NCI-H774 (cell line): Measurements from ENCODE around the gene SLC29A4.
A peak's percentile ranks its signal among the peaks of the same experiment; 100 is the strongest.
"Not testable (repeated sequence)": the region's sequence is repeated elsewhere in the genome, so short reads cannot be mapped to it uniquely, and the experiment has no call there.

Source experiments
- DNase-seq: peaks from one replicate; lab custom pipeline; 2025; lab: John Stamatoyannopoulos, UW

SLC29A4 gene, protein sequence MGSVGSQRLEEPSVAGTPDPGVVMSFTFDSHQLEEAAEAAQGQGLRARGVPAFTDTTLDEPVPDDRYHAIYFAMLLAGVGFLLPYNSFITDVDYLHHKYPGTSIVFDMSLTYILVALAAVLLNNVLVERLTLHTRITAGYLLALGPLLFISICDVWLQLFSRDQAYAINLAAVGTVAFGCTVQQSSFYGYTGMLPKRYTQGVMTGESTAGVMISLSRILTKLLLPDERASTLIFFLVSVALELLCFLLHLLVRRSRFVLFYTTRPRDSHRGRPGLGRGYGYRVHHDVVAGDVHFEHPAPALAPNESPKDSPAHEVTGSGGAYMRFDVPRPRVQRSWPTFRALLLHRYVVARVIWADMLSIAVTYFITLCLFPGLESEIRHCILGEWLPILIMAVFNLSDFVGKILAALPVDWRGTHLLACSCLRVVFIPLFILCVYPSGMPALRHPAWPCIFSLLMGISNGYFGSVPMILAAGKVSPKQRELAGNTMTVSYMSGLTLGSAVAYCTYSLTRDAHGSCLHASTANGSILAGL

DNA sequence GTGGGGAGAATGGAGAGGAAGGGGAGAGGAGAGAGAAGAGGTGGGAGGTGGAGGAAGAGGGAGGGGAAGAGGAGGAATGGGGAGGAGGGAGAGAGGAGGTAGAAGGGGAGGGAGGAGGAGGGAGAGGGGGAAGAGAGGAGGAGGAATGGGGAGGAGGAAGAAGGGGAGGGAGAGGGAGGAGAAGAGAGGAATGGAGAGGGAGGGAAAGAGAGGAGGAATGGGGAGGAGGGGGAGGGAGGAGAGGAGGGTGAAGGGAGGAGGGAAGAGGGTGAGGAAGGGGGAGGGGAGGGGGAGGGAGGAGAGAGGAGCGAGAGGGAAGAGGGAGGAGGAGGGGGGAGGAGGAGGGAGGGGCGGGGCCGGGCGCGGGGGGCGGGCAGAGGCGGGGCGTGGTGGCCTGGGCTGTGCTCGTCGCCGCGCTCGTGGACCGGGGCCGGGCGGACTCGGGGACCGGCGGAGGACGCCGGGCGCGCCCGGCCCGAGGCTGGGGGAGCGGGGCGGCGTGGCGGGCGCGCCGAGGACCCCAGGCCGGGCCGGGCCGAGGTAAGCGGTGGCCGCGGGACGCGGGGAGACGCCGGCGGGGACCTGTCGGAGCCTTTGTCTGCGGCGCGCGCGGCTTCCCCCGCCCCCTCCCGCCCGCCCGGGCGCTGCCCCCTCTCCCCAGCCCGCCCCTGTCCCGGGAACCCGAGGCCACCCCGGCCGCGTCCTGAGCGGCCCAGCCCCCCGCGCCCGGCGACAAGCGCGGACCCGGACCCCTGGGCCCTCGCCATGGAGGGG lies at the start of gene SLC29A4:
TSS of gene SLC29A4 (plus strand) at position 401 of the 774 bp plus-strand sequence. CDS start 4,874 bp downstream, outside the sequence.
- DNase-seq, result peak; percentile 22

DNA sequence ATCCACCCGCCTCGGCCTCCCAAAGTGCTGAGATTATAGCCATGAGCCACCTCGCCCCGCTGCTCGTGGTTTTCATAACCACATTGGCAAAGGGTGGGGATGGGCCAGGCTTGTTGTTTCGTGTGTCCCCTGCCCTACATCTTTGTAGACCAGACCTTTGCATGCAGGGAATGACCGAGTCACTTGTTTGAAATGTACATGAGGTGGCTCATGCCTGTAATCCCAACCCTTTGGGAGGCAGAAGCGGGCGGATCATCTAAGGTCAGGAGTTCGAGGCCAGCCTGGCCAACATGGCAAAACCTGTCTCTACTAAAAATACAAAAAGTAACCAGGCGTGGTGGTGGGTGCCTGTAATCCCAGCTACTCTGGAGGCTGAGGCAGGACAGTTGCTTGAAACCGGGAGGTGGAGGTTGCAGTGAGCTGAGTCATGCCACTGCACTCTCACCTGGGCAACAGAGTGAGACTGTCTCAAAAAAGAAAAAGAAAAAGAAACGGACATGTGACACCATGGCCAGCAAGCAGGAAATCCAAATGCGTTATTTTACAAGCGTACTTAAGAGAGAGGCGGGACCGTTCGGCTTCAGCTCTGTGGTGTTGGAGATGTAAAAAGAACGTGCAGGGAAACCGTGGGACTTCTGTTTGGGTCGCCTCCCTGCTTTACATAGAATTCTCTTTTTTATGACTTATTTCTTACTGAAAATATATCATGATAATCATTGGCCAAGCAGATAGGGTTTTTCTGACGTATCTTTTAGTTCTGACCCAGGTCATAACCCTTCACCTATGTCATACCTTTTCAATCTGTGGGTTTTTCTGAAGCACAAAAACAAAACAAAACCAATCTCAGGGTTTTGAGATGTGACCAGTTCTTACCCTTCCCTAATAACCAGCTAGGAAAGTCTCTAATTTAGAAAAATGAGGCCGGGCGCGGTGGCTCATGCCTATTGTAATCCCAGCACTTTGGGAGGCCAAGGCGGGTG lies 47.6 kb upstream of the SLC29A4 start:
- DNase-seq, result no peak

DNA sequence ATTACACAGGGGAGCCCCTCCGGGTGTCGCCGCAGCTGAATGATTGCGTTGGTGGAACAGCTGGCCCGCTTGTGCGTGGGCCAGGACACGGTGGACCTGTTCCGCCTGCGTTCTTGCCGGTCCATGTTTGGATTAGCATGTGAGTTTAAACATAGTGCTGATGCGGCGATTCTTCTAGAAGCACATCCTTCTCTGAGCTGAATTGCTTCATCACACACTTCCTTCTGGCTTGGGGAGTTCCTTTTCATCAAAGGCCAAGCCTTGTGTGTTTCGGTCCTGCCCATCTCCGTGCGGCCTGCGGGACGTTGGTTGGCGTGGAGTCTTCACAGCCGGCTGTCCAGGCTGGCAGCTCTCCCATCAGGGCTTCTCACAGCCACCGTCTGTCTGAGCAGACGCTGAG lies 45.5 kb upstream of the SLC29A4 start:
- DNase-seq, result no peak

DNA sequence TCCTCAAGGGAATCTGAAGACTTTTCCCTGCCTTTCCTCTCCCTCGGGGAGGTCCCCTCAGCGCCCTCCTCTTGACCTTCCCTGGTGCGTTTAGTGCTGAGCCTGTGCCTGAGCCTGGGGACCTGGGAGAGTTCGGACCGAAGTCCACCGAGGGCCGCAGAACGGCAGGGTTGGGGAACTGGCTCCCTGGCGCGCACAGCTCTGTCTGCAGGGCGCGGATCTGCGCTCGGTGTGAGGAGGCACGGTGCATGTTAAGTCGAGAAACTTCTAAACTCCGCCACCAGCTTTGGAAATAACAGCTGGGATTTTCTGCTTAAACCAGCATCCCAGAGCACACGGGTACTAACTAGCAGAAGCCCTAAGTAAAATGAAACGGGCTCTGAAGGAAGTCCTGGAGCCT lies 44.2 kb upstream of the SLC29A4 start:
- no peak for DNase-seq

DNA sequence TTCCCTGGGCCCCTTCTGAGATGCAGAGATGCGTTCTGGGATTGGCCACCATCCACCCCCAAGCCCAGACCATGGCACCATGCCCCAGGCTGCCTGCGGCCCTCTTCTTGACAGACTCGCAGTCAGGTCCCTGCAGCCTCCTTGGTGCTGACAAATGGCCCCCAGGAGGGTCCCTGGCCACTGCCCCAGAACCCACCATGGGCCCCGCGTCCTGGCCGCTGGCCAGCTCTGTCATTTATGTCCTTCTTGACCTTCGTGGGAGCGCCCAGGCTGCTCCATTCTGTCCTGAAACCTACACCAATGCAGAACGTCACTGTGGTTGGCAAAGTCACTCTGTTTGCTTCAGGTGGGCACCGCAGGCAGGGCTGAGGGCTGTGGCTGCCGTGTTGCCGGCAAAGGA lies 39.5 kb upstream of the SLC29A4 start:
- no peak for DNase-seq

DNA sequence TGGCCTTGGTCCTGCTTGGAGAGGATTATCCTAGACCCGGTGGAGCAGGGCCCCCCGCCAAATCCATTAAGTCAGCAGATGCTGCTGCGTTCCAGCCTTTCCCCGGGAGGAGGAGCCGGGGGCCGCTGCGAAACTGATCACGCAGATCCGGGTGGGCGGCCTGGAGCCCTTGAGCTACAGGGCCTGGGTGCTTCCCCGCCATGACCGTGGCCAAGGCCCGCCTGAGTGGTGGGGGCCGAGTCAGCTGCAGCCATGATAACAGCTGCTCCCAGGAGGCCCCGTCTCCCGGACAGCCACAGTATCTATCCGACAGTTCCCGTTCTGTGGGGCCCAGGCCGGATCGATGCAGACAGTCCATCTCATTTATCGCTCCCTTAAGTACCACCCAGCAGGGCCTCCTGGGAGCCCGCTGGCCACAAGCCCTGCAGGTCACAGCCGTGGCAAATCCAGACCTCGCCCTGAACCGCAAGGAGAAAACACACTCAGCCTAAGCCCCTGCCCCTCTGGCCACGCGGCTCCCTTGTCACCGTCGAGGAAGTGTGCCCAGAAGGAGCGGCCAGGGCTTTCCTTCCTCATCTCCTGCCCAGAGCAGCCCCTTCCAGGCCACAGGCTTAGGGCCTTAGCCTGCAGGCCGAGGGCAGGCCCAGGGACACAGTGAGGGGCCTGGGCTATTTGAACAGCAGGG lies 34.4 kb upstream of the SLC29A4 start:
- no peak for DNase-seq

DNA sequence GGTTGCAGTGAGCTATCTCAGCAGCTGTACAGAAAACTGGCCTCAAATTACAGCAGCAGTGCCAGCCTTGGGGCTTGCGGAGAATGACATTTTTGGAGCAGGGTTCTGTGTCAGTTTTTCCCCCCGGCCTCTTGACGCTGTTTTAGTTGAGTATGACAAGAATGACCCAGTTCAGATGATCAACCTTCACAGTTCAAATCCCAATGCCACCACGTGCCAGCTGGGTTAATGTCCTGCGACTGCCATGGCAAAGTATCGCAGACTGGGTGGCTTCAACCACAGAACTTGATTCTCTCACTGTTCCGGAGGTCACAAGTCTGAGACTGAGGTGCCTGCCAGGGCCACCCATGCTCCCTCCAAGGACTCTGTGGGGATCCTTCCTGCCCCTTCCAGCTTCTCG lies 32.0 kb upstream of the SLC29A4 start:
- not testable (repeated sequence) for DNase-seq

DNA sequence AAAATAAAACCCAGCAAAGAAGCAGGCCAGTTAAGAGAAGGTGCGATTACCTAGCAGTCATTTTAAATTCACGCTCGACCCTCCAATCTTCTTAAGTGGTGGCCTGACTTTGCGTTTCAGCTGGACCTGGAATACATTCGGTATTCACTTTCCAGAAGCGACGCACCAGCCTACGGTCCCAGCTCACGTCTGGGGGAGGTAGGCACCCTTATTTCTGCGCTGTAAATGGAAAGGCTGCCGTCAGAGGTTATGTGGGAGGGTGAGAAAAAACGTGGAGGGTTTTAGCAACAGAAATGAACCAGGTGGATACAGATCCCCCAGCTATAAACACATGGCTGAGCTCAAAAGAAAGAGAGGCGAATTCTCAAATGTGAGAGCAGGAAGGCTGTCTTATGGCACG lies 29.2 kb upstream of the SLC29A4 start:
- not testable (repeated sequence) for DNase-seq

DNA sequence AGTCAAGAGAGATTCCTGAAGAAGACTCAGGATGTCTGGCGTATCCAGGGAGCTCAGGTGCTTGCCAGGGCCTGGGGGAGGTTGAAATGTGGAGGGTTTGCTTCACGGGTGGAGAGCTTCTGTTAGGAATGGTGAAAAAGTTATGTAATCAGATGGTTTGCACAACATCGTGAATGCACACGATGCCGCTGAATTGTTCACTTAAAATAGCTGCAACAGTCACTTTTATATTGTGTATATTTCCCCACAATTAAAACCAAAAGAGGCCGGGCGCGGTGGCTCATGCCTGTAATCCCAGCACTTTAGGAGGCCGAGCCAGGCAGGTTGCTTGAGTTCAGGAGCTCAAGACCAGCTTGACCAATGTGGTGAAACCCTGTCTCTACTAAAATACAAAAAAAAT lies 28.4 kb upstream of the SLC29A4 start:
- DNase-seq, result not testable (repeated sequence)

DNA sequence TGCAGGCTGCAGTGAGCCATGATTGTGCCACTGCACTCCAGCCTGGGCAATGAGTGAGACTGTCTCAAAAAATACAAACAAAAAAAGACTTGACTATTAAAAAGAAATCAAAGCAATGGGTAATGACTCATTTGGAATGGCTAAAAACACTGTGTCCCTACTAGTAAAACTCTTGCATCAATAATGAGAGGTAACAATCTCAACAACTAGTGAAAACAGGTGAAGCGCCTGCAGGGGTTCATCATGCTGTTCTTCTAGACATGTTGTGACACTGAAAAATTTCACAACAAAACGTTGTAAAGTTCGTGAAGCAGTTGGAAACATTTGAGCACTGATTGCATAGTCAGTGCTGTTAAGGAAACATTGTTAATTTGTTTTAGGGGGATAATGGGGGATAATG lies 26.9 kb upstream of the SLC29A4 start:
- DNase-seq, result no peak

DNA sequence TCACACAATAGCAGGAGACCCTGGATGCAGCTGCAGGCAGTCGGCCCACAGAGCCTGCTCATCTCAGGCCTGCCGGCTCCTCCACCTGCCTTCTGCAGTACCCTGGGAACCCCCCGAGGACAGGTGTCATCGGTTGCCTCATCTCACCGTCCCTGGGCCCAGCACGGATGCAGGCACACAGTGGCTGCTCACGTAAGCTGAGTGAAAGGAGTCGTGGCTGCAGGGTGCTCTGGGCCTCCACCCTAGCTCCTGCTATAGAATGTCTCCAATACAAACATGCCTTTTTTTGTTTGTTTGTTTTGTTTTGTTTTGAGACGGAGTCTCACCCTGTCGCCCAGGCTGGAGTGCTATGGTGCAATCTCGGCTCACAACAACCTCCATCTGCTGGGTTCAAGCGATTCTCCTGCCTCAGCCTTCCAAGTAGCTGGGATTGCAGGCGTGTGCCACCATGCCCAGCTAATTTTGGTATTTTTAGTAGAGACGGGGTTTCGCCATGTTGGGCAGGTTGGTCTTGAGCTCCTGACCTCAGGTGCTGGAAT lies 22.1 kb upstream of the SLC29A4 start:
- not testable (repeated sequence) for DNase-seq

DNA sequence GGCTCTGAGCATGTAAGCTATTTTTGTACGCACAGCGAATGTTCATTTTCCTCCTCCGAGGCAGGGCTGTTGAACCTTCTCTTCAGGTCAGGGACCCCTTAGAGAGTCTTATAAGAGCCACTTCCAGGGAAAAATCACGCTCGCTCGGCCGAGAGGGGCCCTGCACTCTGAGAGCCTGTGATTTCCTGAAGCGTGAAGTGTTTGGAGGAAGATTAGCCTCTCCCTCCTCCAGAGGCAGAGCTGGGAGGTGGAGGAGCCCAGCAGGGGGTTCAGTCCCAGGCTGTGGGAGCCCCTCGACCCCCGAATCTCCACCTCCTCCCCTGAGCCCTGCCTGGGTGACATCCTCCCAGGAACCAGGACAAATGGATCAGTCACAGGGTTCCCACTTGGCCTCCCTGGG lies 19.7 kb upstream of the SLC29A4 start:
- not testable (repeated sequence) for DNase-seq

DNA sequence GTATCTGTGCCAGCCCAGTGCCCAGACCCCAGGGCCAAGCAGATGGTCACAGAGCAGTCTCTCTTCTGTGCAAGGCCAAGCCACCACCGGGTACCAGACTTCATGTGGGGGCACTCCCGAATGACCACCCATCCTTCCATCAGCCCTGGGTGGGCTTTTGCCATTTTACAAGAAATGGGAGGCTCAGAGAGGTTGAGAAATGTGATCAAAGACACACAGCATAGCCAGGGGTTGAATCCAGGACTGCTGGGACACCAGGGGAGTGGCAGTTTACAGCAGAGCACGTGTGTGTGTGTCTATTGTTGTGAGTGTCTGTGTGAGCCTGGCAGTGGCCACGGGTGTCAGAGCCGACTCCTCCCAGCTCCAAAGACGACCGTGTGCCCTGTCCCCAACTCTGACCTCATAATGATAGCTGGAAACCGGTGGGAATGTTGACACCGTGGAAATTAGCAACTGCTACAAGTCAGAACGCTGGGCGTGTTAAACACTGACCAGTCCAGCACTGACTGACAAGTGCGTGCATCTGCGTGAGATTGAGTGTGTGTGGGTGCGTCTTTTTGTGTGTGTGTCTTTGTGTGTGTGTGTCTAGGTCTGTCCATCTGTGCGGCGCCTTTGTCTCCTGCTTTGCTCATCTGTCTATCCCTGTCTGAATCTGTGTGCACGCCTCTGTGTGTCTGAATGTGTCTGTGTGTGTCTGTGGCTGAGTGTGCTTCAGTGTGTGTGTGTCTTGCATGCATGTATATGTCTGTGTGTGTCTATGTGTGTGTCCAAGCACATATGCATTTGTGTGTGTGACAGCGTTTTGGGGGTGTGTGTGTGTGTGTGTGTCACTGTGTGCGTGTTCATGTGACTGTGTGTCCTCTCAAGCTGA lies 17.2 kb upstream of the SLC29A4 start:
- DNase-seq, result no peak

DNA sequence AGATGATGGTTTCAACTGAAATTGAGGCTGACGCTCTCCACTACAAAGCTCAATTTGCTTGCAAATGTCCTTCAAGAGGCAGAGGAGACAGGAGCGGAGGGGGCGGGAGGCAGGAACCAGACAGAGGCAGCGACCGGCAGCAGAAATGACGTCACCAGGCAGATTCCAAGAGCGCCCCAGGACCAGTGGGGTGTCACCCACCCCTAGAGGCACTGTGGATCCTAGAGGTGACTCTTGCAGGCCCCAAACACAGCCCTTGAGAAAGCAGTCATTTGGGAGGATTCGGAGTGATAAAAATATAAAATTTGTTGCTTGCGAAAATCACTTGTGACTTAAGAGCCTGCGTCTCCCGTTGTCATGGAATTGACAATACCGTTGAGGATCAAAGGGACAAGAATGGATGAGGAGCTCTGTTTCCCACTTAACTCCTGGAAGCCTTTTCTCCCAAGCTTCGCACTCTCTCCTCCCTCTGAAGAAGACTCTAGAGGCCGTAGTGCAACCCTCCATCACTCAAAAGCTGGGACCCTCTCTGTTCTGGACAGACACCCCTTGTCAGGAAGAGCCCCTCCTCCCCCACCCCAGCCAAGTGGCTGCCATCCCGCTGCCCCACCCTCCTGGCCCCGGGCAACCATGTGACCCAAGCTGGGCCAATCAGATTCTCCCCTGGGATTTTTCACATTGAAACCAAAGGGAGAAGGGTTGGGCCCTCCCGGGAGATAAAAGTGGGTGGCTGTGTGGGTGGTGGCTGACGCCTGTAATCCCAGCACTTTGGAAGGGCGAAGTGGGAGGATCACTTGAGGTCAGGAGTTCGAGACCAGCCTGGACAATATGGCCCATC lies 16.3 kb upstream of the SLC29A4 start:
- no peak for DNase-seq

DNA sequence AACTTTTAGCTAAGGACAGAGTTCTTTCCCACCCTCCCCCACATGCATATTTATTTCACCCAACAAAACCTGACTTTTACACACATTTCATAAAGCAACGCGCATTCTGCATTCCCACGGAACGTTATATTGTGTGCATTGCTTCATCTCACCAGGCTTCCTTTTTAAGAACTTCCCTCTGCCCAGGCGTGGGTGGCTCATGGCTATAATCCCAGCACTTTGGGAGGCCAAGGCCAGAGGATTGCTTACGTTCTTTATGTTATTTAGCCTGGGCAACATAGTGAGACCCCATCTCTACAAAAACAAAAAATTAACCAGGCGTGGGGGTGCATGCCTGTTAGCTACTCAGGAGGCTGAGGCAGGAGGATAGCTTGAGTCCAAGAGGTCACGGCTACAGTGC lies 14.9 kb upstream of the SLC29A4 start:
- DNase-seq, result not testable (repeated sequence)

DNA sequence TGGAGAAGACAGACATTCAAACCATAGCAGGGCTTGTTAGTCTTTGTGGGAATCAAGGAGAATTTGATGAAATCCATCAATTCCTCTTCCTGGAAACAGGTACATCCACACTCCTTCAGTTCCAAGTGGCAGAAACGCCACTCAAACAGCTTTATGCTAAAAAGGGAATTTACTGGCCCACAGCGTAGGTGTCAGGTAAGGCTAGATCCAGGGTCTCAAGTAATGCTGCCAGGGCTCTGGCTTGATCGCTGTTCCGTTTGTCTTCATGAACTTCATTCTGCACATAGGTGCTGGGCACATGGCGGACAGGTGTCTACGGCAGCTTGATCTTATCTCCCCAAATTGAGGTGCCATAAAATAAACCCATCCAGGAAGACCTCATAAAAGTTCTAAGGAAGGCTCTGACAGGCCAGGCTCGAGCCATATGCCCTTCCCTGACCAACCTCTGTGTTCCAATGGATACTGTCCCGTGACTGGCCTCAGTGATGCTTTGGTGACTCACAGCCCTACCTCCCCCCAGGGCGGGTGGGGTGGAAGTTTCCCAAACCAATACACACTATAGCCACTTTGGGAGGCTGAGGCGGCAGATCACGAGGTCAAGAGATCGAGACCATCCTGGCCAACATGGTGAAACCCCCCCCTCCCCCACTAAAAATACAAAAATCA lies 12.6 kb upstream of the SLC29A4 start:
- not testable (repeated sequence) for DNase-seq

DNA sequence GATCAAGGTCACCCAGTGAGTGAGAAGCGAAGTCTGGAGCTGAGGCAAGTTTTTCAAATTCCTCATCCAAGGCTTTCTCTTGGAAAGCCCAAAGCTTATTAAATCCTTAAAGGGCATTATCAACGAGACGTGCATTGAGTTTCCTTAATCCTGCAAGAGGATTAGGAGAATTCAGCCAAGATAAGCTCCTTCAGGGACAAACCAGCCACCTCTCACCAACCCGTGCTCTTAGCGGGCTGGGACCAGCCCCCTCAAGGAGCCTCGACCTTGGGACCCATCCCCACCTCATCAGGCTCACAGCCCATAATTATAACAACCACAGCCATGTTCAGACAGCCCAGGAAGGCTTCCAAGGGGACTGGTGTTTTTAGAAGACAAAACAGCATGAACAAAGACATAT lies 12.0 kb upstream of the SLC29A4 start:
- no peak for DNase-seq

DNA sequence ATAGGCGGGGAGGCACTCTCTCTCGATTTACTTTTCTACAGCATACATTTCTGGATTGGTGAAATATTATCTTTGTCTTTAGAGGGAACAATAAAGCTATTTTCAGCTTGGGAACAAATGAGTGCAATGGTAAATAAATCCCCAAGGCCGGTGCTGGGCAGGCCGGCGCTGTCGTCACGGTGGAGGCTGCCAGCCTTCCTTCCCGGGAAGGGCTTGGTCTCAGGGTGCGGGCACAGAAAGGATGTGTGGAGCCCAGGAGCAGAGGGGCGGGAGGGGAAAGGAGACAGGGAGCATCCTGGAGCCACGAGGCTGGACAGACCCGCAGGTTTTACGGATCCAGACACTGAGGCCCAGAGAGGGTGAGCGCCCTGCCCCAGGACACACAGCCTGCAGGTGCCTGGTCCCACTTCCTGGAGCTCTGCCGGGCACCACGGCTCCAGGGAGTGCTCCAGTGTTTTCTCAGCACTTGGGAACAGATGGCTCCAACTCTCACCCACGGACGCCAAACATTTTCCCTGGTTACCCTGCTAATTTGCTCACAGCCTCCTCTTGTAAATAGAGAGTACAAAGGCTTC lies 8.8 kb upstream of the SLC29A4 start:
- DNase-seq, result peak; percentile 68
